ENCODE data around the gene MRPL18. TPM values are rescaled to one million over a fixed set of nuclear protein-coding genes. Genes with fewer than 3 reads are reported as not detected.

The MRPL18 gene
- total and polyA plus RNA-seq, 4 donors = 42.9 to 120 (median 61.3) TPM

DNA sequence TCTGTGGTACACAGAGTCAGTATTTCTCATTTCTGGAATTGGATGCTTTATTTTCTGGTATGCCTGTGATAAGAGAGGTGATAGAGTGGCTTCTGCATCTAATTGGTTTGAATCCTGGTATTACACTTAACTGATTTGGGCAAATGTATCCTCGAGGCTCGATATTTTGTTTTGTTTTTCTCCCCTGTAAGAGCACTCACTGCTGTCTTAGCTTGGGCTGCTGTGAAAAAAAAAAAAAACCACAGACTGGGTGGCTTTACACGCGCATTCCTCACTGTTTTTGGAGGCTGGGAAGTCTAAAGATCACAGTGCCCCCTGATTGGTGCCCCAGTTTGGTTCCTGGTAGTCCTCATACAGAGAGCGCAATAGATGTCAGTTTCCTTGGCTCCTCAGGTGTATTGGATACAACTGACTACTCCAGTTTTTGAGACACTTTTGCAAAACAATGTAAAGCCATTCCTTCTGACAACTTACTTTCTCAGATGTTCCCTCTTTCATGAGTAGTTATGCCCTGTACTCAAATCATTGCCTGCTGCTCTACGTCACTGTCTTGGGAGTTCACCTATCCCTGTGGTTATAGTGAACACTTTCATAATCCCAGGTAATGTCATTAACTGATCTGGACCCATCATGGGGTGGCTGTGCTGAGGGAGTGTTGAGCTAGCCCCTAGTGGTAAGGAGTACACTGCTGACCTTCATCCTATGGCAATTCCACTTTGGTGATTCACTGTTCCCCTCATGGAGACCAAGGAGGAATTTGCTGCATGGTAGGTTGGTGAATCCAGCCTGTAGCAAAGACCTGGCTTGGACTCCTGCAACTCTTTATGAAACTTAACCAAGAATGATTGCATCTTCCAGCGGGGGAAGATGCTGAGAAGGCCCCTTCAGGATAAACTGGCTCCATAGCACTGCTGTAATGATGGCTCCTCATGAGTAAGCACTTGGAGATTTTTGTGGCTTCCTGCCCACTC is 32.0 kb upstream of the MRPL18 start:
- no peak overlapping the region for H3K4me3 ChIP-seq
- no peak for ATAC-seq (ENCODE audit: insufficient read depth, low FRiP score)
- DNase-seq = no peak
- peaks cover 0 to 14% (median 5%) of the 10 kb centered on the region in 5 donors for H3K4me1 ChIP-seq (ENCODE audit: control insufficient read depth in 5 of 5, insufficient read depth in 5 of 5, low read length in 5 of 5)
- H3K9ac ChIP-seq (ENCODE audit: insufficient read depth in 1 of 2, low read length in 2 of 2) = no peak overlapping the region
- no peaks in the 10 kb centered on the region for H3K27me3 ChIP-seq (ENCODE audit: control insufficient read depth in 3 of 3, insufficient read depth in 3 of 3, low read length in 2 of 3)
- WGBS, 2 donors = 96% methylated on average over 7 of the region's 7 CpGs
- no peaks in the 10 kb centered on the region for H3K9me3 ChIP-seq (ENCODE audit: control insufficient read depth in 4 of 4, insufficient read depth in 3 of 4, low read length in 3 of 4)
- no peak for TF ChIP-seq CTCF (IDR thresholded peaks at IDR 0.05; ENCODE audit: control extremely low read depth, extremely low read depth)
- peaks cover 14 to 34% (median 22%) of the 10 kb centered on the region in 4 donors for H3K36me3 ChIP-seq (ENCODE audit: control insufficient read depth in 4 of 4, insufficient read depth in 4 of 4, low read length in 4 of 4)
- H3K27ac ChIP-seq (ENCODE audit: low read depth in 1 of 2, low read length in 1 of 2) = no peak overlapping the region

DNA sequence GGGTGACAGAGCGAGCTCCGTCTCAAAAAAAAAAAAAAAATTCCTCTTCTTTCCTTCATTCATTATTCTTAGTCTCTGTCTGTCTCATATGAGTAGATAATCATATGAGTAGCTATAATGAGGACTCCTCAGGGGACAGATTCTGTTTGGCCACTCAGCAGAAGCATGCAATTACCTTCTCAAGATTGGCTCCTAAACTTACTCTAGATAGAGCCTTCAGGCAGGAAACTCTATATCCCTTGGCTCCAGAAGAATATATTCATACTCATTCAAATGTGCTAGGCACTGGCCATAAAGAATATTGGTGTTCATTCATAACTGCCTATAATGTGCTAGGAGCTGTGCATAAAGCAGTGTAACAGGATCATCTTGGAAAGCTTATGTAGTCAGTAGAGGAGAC is 30.6 kb upstream of the MRPL18 start:
- Histone ChIP-seq H3K27ac (ENCODE audit: low read depth in 1 of 2, low read length in 1 of 2) (no peak overlapping the region), H3K9ac (ENCODE audit: insufficient read depth in 1 of 2, low read length in 2 of 2) (no peak overlapping the region), H3K27me3 (ENCODE audit: control insufficient read depth in 3 of 3, insufficient read depth in 3 of 3, low read length in 2 of 3) (no peaks in the 10 kb centered on the region), H3K9me3 (ENCODE audit: control insufficient read depth in 4 of 4, insufficient read depth in 3 of 4, low read length in 3 of 4) (no peaks in the 10 kb centered on the region), H3K36me3 (ENCODE audit: control insufficient read depth in 4 of 4, insufficient read depth in 4 of 4, low read length in 4 of 4) (peaks cover 14 to 33% (median 23%) of the 10 kb centered on the region in 4 donors), H3K4me3 (no peak overlapping the region), H3K4me1 (ENCODE audit: control insufficient read depth in 5 of 5, insufficient read depth in 5 of 5, low read length in 5 of 5) (peaks cover 0 to 14% (median 5%) of the 10 kb centered on the region in 5 donors)
- no peak for ATAC-seq (ENCODE audit: insufficient read depth, low FRiP score)
- TF ChIP-seq CTCF (IDR thresholded peaks at IDR 0.05; ENCODE audit: control extremely low read depth, extremely low read depth) = no peak
- WGBS, 2 donors = 61% methylated on average over 2 of the region's 2 CpGs; no CpG with 5 or more reads in 1 of the 2 donors
- DNase-seq = no peak

DNA sequence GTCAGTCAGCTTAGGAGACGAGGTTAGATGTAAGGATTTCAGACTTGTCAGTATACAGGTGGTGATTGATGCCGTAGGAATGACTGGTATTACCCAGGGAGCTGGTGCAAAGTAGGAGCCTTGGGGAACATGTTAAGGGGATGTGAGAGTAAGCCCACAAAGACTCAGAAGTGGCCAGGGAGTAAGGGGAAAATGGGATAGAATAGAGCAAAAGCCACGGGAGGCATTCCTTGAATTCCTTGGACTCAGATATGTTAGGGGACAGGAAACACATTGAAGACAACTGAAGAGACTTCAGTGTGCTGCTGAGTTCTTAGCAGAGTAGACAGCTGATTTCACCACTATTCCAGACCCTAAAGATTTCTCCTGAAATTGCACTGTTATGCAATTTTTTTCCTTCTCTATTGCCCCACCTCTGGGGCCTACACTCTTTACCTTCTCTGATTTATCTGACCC is 29.6 kb upstream of the MRPL18 start:
- peak overlapping the region; percentile 48 to 95 for H3K27ac ChIP-seq (ENCODE audit: low read depth in 1 of 2, low read length in 1 of 2)
- H3K4me3 ChIP-seq = no peak overlapping the region
- ATAC-seq (ENCODE audit: insufficient read depth, low FRiP score) (no peak), DNase-seq (peak in 2 of 3 donors; percentile 29 to 42)
- peaks cover 0 to 14% (median 5%) of the 10 kb centered on the region in 5 donors for H3K4me1 ChIP-seq (ENCODE audit: control insufficient read depth in 5 of 5, insufficient read depth in 5 of 5, low read length in 5 of 5)
- no peak for TF ChIP-seq CTCF (IDR thresholded peaks at IDR 0.05; ENCODE audit: control extremely low read depth, extremely low read depth)
- 62 to 64% methylated on average over 3 of the region's 3 CpGs for WGBS, 2 donors
- H3K9me3 ChIP-seq (ENCODE audit: control insufficient read depth in 4 of 4, insufficient read depth in 3 of 4, low read length in 3 of 4) = no peaks in the 10 kb centered on the region
- no peaks in the 10 kb centered on the region for H3K27me3 ChIP-seq (ENCODE audit: control insufficient read depth in 3 of 3, insufficient read depth in 3 of 3, low read length in 2 of 3)
- H3K36me3 ChIP-seq (ENCODE audit: control insufficient read depth in 4 of 4, insufficient read depth in 4 of 4, low read length in 4 of 4) = peaks cover 7 to 30% (median 16%) of the 10 kb centered on the region in 4 donors
- H3K9ac ChIP-seq (ENCODE audit: insufficient read depth in 1 of 2, low read length in 2 of 2) = peak overlapping the region; percentile 76 to 90

Data from lung (tissue), 12 donors.